Activated CD8-positive, alpha-beta memory T cell treated with anti-CD3 and anti-CD28 coated beads, Interleukin-2, amount 50 U/mL, for 48 hours (primary cell): Measurements from ENCODE around the gene KLF3.

Experiments used
- DNase-seq: peaks from one replicate; pipeline ENCODE4 v3.0.0-alpha.2; 2020

Gene KLF3

GRCh38 chr4:38749336-38749735 is 85.3 kb downstream of the KLF3 start:
- no peak for DNase-seq
